Lower lobe of right lung (tissue), 2 donors: Measurements from ENCODE around the gene PKNOX2. TPM values are rescaled to one million over a fixed set of nuclear protein-coding genes. Genes with fewer than 3 reads are reported as not detected.

Experiments
- ATAC-seq, 2 donors: fragments of 200-7000 bp; cut with Tn5 transposase; one replicate each; pipeline ENCODE4 v1.9.1; 2020 to 2022; ENCODE audit warnings: mild to moderate bottlenecking in 2 of 2, moderate library complexity in 2 of 2
- DNase-seq: peaks from one replicate; pipeline ENCODE4 v3.0.0-alpha.2; 2020
- H3K27ac ChIP-seq: fragments of 200-600 bp; one replicate; pipeline ENCODE4 v1.8.0; 2022
- H3K27me3 ChIP-seq: fragments of 200-600 bp; one replicate; pipeline ENCODE4 v1.8.0; 2022; ENCODE audit warnings: low read depth
- H3K36me3 ChIP-seq: fragments of 200-600 bp; one replicate; pipeline ENCODE4 v1.8.0; 2022; ENCODE audit warnings: mild to moderate bottlenecking
- H3K4me1 ChIP-seq: fragments of 200-600 bp; one replicate; pipeline ENCODE4 v1.8.0; 2022
- H3K4me3 ChIP-seq: fragments of 200-600 bp; one replicate; pipeline ENCODE4 v1.8.0; 2022; ENCODE audit warnings: mild to moderate bottlenecking
- H3K9me3 ChIP-seq: fragments of 200-600 bp; one replicate; pipeline ENCODE4 v1.8.0; 2022
- CTCF ChIP-seq: fragments of 200-600 bp; IDR thresholded peaks from one replicate; pipeline ENCODE4 v1.8.0; 2022; ENCODE audit warnings: antibody characterized with exemption, mild to moderate bottlenecking
- intact Hi-C: fragments of 100-400 bp; cut with DNase I; formaldehyde crosslinking; loops from one replicate; pipeline ENCODE4 v1.11.0; 2022
- total RNA-seq: library from RNA; stranded (reverse); fragmentation: NEBNext Ultra II Directional; extraction: Animal tissue kit (Norgen Biotek cat#: 25700); gene quantifications from one replicate; pipeline ENCODE4 v1.2.1, GENCODE V29; 2021
- donor health status: DM: no; HTN: yes; CAD: no; lungs with severe emphysema.

The PKNOX2 gene
- total RNA-seq, 1 donor from 2014 or later = 14.4 TPM

GRCh38 chr11:125235071-125235471 lies 70.5 kb downstream of the PKNOX2 start:
- no peak for TF ChIP-seq CTCF
- DNase-seq = no peak

GRCh38 chr11:125236072-125236825 lies 71.7 kb downstream of the PKNOX2 start:
- Histone ChIP-seq H3K9me3 (no peaks in the 10 kb centered on the region), H3K27me3 (no peaks in the 10 kb centered on the region), H3K27ac (no peak overlapping the region), H3K36me3 (no peaks in the 10 kb centered on the region), H3K4me1 (no peaks in the 10 kb centered on the region), H3K4me3 (no peak overlapping the region)
- ATAC-seq (no peak), DNase-seq (no peak)
- TF ChIP-seq CTCF = no peak
- intact Hi-C loops = no loop called here

More at GRCh38 chr11:125235071-125235471, 70.5 kb downstream of the PKNOX2 start:
- no peak for ATAC-seq
- Histone ChIP-seq H3K27ac (no peak overlapping the region), H3K27me3 (no peaks in the 10 kb centered on the region), H3K4me3 (no peak overlapping the region), H3K9me3 (no peaks in the 10 kb centered on the region), H3K4me1 (no peaks in the 10 kb centered on the region), H3K36me3 (no peaks in the 10 kb centered on the region)
- intact Hi-C loops = no loop called here

- H3K9me3 ChIP-seq = no peaks in the 10 kb centered on the region
- intact Hi-C loops = no loop called here
- H3K27ac ChIP-seq = no peak overlapping the region
- TF ChIP-seq CTCF = no peak
- no peak overlapping the region for H3K4me3 ChIP-seq
- H3K4me1 ChIP-seq = no peaks in the 10 kb centered on the region
- H3K27me3 ChIP-seq = no peaks in the 10 kb centered on the region
- DNase-seq = no peak
- ATAC-seq = no peak
- no peaks in the 10 kb centered on the region for H3K36me3 ChIP-seq
Observed at GRCh38 chr11:125239585-125240560, 75.3 kb downstream of the PKNOX2 start.

DNA sequence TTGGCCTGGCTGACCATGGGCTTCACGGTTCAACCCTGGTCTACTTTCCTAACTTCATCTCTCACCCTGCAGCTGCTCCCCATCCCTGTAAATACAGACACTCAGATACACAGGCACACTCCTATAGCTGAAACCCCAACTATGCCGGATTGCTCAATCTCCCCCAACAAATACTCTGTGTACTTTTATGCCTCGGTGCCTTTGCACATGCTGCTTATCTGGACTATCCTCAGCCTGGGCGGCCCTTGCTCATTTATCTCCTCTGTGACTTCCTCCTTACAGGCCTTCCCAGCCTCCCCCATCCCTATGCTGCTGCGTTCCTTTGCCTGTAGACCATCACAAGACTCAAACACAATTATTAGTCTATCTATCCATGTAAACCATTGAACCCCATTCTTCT lies 76.6 kb downstream of the PKNOX2 start:
- Histone ChIP-seq H3K27ac (no peak overlapping the region), H3K36me3 (no peaks in the 10 kb centered on the region), H3K27me3 (no peaks in the 10 kb centered on the region), H3K4me1 (no peaks in the 10 kb centered on the region), H3K4me3 (no peak overlapping the region), H3K9me3 (no peaks in the 10 kb centered on the region)
- no peak for DNase-seq
- intact Hi-C loops = no loop called here
- no peak for TF ChIP-seq CTCF
- ATAC-seq = no peak

GRCh38 chr11:125242141-125242775 lies 77.7 kb downstream of the PKNOX2 start:
- intact Hi-C loops = no loop called here
- TF ChIP-seq CTCF = no peak
- no peak for ATAC-seq

More at GRCh38 chr11:125242141-125242775, 77.7 kb downstream of the PKNOX2 start:
- no peak for DNase-seq
- Histone ChIP-seq H3K27me3 (no peaks in the 10 kb centered on the region), H3K4me1 (no peaks in the 10 kb centered on the region), H3K4me3 (no peak overlapping the region), H3K36me3 (no peaks in the 10 kb centered on the region), H3K9me3 (no peaks in the 10 kb centered on the region), H3K27ac (no peak overlapping the region)
